ENCODE results near the gene PRKCE. TPM values are rescaled to one million over a fixed set of nuclear protein-coding genes. Genes with fewer than 3 reads are reported as not detected.

Gene PRKCE
- total and polyA plus RNA-seq, 2 of the 8 experiments (the other 6 are each of a cell fraction or from before 2014, with no cell fraction given), result 0.54 to 2.1 TPM

- Histone ChIP-seq H3K4me1 (replicated peaks in 1 of 4; ENCODE audit: control insufficient read depth in 3 of 4, insufficient read depth in 4 of 4, low read length in 3 of 4) (no peaks in the 10 kb centered on the region), H3K4me2 (ENCODE audit: insufficient read depth in 1 of 2, low read depth in 2 of 2, low read length in 2 of 2) (no peak overlapping the region), H3K23ac (ENCODE audit: insufficient read length) (no peak overlapping the region), H3K18ac (ENCODE audit: extremely low read depth, low read length) (no peak overlapping the region), H3K4me3 (ENCODE audit: extremely low read depth in 1 of 4, insufficient read depth in 2 of 4, low read depth in 3 of 4, low read length in 4 of 4) (no peak overlapping the region), H3K79me1 (ENCODE audit: low read depth, low read length) (no peaks in the 10 kb centered on the region), H4K91ac (replicated peaks; ENCODE audit: insufficient read length, low read length) (no peak overlapping the region), H3K9ac (replicated peaks in 1 of 4; ENCODE audit: extremely low read depth in 1 of 4, low read depth in 3 of 4, low read length in 3 of 4) (no peak overlapping the region), H3K9me3 (ENCODE audit: insufficient read depth in 2 of 2, low read depth in 1 of 2, low read length in 1 of 2) (no peaks in the 10 kb centered on the region), H4K5ac (ENCODE audit: insufficient read length, low read depth, low read length) (no peak overlapping the region), H3K27me3 (replicated peaks in 1 of 4; ENCODE audit: control insufficient read depth in 3 of 4, extremely low read depth in 1 of 4, insufficient read depth in 3 of 4, low read length in 3 of 4) (no peaks in the 10 kb centered on the region), H2BK120ac (replicated peaks; ENCODE audit: low read depth, low read length) (no peak overlapping the region), H3K27ac (ENCODE audit: low read depth, low read length) (no peak overlapping the region), H3K4ac (replicated peaks; ENCODE audit: insufficient read length, low read depth, low read length) (no peak overlapping the region), H2BK12ac (ENCODE audit: low read depth, low read length) (no peak overlapping the region), H4K8ac (ENCODE audit: extremely low read depth, insufficient read depth, low read length) (no peak overlapping the region), H3K56ac (replicated peaks; ENCODE audit: insufficient read length, low read depth, low read length) (no peak overlapping the region), H2BK15ac (ENCODE audit: low read length) (no peak overlapping the region), H2AK5ac (ENCODE audit: low read depth, low read length) (no peak overlapping the region), H3K36me3 (ENCODE audit: control insufficient read depth in 2 of 4, insufficient read depth in 4 of 4, low read length in 3 of 4) (no peaks in the 10 kb centered on the region), H2BK5ac (ENCODE audit: low read depth, low read length) (no peak overlapping the region), H3K14ac (ENCODE audit: insufficient read length) (no peak overlapping the region), H3K23me2 (ENCODE audit: low read depth, low read length) (no peaks in the 10 kb centered on the region), H2AFZ (ENCODE audit: low read length) (no peak overlapping the region), H2BK20ac (ENCODE audit: low read length) (no peak overlapping the region), H3K79me2 (ENCODE audit: control insufficient read depth in 1 of 2, insufficient read depth in 2 of 2, low read length in 2 of 2) (no peaks in the 10 kb centered on the region), H4K20me1 (replicated peaks in 1 of 2; ENCODE audit: control insufficient read depth in 1 of 2, insufficient read depth in 2 of 2, low read length in 2 of 2) (no peaks in the 10 kb centered on the region)
- no peak for TF ChIP-seq SIN3A (conservative IDR thresholded peaks at IDR 0.05 in 1 of 2, IDR thresholded peaks at IDR 0.05 in 1 of 2; ENCODE audit: low read depth in 1 of 2, low read length in 2 of 2)
- TF ChIP-seq, protein P1, sequence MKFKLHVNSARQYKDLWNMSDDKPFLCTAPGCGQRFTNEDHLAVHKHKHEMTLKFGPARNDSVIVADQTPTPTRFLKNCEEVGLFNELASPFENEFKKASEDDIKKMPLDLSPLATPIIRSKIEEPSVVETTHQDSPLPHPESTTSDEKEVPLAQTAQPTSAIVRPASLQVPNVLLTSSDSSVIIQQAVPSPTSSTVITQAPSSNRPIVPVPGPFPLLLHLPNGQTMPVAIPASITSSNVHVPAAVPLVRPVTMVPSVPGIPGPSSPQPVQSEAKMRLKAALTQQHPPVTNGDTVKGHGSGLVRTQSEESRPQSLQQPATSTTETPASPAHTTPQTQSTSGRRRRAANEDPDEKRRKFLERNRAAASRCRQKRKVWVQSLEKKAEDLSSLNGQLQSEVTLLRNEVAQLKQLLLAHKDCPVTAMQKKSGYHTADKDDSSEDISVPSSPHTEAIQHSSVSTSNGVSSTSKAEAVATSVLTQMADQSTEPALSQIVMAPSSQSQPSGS (IDR thresholded peaks at IDR 0.05; ENCODE audit: low read length), result no peak
- TF ChIP-seq BACH1 (IDR thresholded peaks at IDR 0.05; ENCODE audit: low read length), result no peak
- WGBS, 2 experiments (ENCODE audit: extremely low coverage in 1 of 2, insufficient coverage in 1 of 2, insufficient read length in 1 of 2, insufficient replicate concordance in 2 of 2, low coverage in 1 of 2, low lambda C conversion rate in 2 of 2, missing lambda C conversion rate in 1 of 2), result 81% methylated on average over 14 of the region's 14 CpGs; no CpG with 5 or more reads in 1 of the 2 experiments
- DNase-seq (ENCODE audit: low read depth in 1 of 2, low spot score in 2 of 2) (no peak), FAIRE-seq (no peak)
- ChIA-PET POLR2A (ENCODE audit: partially characterized antibody) (interaction anchor here (0.7 to 1.3 kb wide), 2 partner anchors 11 to 171 kb away, joined by 3 read pairs; no protein-coding TSS in a partner anchor), CTCF (ENCODE audit: partially characterized antibody) (interaction anchor here (1.2 to 4.0 kb wide), 4 partner anchors 9 to 378 kb away, joined by 3 to 15 read pairs (median 7); no protein-coding TSS in a partner anchor)
Observed at GRCh38 chr2:46082531-46083485, 431.3 kb downstream of the PRKCE start.
